NCI-H2029 (cell line): Measurements from ENCODE around the gene PLIN1.

ENCODE experiments used
- DNase-seq: peaks from one replicate; lab custom pipeline; 2025; lab: John Stamatoyannopoulos, UW

PLIN1 gene

DNA sequence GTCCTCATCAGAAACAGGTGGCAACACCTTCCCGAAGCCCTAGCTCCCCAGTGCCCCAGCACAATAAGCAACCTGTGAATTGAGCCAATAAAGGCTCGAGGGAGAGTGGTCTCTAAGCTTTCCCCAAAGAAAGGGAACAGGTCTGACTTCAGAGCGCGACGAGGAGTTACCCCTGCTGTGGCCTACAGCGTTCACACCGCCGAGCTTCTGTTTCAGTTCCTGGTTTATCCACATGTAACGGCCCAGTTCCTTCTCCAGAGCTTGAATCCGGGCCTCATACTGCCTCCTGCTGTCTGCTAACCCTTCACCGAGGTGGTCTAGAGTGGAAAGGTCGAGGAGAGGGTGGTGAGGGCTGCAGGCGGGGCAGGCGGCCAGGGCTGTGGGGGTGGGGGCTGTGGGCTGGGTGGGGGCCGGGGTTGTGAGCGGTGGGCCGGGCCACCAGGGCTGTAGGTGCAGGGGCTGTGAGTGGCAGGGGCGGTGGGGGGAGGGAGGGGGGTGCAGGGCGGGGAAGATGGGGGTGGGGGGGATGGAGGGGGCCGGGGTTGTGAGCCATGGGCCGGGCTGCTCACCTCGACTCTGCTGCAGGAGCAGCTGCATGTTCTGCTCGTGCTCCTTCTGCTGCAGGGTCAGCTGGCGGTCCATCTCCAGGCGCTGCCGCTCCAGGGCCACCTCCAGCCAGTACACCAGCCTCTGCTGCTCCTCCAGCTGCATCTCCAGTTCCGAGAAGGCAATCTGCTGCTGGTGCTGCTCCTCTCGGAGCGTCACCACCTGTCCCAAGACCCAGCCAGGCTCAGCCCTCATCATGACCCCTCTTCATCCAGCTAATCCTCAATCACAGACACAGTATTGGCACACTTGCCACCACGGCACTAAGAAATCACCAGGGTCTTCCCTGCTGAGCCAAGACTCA lies 50.1 kb downstream of the PLIN1 start:
- no peak for DNase-seq

DNA sequence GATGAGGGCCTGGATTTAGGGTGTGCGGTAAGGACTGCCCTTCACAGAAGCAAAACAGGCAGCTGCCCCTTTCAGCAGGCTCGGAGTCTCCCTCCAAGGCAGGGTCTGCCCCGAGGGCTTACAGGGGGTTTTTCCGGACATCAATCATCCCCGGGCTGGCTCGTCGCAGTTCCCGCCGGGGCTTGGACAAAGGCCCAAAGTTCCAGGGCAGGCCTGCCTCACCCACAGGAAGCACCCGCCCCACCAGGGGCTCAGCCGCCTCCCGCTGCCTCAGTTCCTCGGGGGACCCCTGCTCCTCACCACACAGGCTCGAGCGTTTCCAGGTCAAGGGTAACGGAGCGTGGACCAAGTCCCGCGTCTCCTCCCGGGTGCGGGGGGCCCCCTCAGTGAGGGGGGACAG lies 50.9 kb downstream of the PLIN1 start:
- DNase-seq: no peak

DNA sequence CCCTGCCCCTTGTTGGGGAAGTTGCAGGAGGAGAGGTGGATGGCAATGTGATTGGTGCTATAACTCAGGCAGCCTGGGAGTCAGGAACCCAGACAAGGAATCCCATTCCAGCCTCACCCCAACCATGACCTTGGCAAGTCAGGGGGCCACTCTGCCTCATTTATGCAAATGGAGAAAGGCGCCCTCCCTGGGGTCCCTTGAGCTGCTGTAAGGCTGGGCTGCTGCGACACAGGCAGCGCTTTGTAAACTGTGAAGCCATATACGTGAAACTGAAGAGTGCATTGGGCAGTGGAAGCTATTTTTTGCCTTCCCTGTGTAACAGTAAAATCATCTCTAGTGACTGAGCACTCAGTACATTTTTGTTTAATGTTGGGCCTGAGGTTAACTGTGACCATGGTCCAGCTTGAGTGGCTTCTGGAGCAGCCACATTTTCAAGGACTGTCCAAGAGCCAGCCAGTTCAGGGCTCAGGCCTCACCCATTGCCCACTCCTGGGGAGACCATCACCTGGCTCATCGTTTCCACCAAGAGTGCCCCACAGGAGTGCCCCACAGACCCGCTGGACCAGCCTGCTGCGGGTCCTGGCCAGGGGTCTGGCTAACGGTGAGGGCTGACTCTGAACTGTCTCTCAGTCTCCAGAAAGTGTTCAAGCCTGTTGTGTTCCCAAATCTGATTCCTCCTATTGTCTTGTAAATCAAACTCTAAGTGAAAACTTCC lies 51.8 kb downstream of the PLIN1 start:
- no peak for DNase-seq

DNA sequence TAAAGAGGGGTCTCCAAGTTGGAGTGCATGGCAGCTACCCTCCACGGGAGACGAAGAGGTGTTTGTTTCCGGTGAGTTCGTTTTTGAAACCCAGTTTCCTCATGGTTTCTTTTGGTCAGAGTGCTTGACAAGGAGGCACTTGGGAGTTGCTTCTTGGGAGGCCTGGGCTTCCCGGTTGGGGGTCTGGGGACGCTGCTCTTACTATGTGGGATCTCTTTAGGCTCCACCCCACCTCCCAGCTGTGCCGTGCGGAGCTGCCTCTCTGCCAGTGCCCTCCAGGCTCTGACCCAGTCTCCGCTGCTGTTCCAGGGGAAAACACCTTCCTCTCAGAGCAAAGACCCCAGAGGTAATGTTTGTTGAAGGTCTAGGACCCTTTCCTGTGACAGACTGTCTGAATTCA lies 53.5 kb downstream of the PLIN1 start:
- no peak for DNase-seq

DNA sequence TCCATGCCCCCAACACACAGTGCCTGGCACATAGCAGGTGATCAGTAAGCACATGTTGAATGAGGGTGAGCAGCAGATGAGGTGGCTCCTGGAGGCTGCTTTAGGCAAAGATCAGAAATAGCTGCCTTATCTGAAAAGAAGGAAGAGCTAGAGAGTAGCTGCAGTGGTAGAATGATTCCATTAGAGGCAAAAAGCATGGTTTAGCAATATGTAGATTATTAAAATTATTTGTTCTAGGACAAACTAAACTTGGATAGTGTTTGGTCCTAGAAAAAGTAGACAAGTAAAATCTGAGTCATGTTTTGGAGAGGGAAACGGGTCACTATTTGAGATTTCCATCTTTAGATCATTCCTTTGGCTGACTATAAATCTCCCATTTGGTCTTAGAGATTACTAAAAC lies 56.0 kb downstream of the PLIN1 start:
- no peak for DNase-seq

DNA sequence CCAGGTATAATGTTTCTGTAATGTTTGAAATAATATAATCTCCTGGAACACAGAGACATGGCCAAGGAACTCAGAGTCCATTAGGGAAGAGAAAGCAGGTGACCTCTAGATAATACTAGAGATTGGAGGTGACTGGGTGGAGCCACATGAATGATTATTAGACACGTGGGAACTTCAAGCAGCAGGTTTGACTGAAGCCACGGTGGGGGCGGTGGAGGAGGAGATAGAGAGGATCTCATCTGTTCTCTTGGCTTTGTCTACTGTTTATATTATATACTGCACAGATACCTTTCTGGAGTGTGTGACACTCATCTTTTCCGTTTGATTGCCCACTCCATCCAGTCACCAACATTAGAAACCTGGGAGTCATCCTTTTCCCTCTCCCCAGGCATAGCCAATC lies 57.6 kb downstream of the PLIN1 start:
- no peak for DNase-seq

DNA sequence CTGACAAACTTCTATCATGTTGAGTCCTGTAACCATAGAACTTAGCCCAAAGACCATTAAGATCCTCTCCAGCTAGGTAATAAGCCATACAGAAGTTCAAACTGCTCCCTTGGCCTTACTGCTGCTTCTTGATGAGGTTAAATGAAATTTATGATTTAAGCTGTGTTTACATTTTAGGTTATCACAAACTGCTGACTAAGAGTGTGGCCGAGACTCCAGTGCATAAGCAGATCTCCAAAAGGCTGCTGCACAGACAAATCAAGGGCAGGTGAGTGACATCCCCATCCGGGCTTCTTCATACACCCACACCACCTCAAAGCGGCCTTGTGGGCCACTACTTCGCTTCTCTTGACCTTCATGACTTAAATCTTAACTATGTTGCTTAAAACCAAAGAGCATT lies 62.9 kb downstream of the PLIN1 start:
- no peak for DNase-seq

DNA sequence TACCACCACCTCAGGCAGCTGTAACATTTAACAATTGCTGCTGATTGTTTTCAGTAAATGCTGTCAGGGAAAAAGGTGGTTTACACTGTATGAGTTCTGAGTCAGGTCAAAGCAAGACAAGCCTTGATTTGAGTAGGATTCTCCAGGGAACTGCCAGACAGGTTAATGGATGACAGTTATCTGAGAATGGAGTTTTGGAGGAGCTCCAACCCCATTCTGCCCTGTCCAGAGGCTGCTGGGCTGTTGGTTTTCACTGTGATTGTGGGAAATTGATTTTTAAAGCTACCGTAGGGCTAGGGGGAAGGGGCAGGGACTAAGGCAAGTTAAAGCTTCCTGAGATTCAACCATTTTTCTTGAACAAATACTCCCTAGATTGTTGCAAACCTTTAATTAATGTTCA lies 64.0 kb downstream of the PLIN1 start:
- DNase-seq: no peak
